ENCODE measurements around the gene DGKB. TPM values are rescaled to one million over a fixed set of nuclear protein-coding genes. Genes with fewer than 3 reads are reported as not detected.

DGKB gene
- total RNA-seq = 1 to 10 TPM in 2 of 4 donors, under 1 TPM in 2; 0.78 to 2.5 (median 1.5) TPM

- no peaks in the 10 kb centered on the region for H3K9me3 ChIP-seq
- DNase-seq (ENCODE audit: low spot score in 2 of 2) = no peak
- H3K4me1 ChIP-seq = peaks cover 0 to 16% (median 0%) of the 10 kb centered on the region in 4 donors
- 1 to 4% methylated on average over 16 of the region's 16 CpGs for WGBS, 2 donors
- no peaks in the 10 kb centered on the region for H3K27me3 ChIP-seq
- no peak for TF ChIP-seq POLR2A (IDR thresholded peaks at IDR 0.05)
- TF ChIP-seq, protein P1, sequence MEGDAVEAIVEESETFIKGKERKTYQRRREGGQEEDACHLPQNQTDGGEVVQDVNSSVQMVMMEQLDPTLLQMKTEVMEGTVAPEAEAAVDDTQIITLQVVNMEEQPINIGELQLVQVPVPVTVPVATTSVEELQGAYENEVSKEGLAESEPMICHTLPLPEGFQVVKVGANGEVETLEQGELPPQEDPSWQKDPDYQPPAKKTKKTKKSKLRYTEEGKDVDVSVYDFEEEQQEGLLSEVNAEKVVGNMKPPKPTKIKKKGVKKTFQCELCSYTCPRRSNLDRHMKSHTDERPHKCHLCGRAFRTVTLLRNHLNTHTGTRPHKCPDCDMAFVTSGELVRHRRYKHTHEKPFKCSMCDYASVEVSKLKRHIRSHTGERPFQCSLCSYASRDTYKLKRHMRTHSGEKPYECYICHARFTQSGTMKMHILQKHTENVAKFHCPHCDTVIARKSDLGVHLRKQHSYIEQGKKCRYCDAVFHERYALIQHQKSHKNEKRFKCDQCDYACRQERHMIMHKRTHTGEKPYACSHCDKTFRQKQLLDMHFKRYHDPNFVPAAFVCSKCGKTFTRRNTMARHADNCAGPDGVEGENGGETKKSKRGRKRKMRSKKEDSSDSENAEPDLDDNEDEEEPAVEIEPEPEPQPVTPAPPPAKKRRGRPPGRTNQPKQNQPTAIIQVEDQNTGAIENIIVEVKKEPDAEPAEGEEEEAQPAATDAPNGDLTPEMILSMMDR (IDR thresholded peaks at IDR 0.05) = no peak
- no peak for TF ChIP-seq EP300 (IDR thresholded peaks at IDR 0.05)
- H3K36me3 ChIP-seq = no peaks in the 10 kb centered on the region
- peak within 1 kb of the TSS; percentile 8 to 46 (median 30) for H3K4me3 ChIP-seq
- H3K27ac ChIP-seq = peak within 1 kb of the TSS in 1 of 4 donors; percentile 28
These were observed at the start of gene DGKB for GRCh38 chr7:14902589-14903067. Gene DGKB (minus strand): TSS chr7:14902751.

DNA sequence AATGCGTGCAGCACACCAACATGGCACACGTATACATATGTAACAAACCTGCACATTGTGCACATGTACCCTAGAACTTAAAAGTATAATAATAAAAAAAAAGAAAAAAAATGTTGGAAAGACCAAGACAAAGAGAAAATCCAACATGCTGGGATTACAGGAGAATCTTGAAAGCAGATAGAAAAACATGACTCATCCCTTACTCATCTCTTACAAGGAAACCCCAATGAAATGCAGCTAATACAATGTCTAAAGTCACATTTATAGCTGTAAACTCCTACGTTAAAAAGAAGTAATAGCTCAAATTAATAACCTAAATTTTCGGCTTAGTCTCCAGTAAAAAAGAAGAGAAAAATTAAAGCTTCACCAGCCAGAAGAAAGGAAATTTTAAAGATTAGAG lies 47.5 kb upstream of the DGKB start:
- no peaks in the 10 kb centered on the region for H3K9me3 ChIP-seq
- H3K27me3 ChIP-seq = no peaks in the 10 kb centered on the region
- no peak overlapping the region for H3K27ac ChIP-seq
- no peak for DNase-seq (ENCODE audit: low spot score in 2 of 2)
- TF ChIP-seq, protein P1 (IDR thresholded peaks at IDR 0.05) = no peak
- TF ChIP-seq POLR2A (IDR thresholded peaks at IDR 0.05) (no peak), EP300 (IDR thresholded peaks at IDR 0.05) (no peak)
- H3K36me3 ChIP-seq = no peaks in the 10 kb centered on the region
- H3K4me3 ChIP-seq = no peak overlapping the region
- H3K4me1 ChIP-seq = no peaks in the 10 kb centered on the region
- WGBS, 2 donors = 96% methylated on average over 4 of the region's 4 CpGs

DNA sequence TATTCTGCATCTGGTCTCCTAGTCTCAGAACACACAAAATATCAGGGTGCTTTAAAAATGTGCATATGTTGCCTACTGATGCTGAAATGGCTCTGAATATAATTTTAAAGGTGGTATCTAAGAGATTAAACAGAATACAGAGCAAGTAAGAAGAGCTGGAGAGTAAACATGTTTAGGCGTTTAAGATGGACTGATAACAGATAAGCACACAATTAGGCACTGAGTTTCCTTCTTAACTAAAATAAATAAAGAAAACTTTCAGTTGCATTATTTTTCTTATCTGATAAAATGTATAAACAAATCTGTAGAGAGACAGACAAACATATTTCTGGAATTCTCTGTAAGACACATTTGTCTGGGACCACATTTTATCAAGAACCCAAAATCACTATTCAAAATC lies 35.6 kb upstream of the DGKB start:
- 88 to 89% methylated on average over 1 of the region's 1 CpG for WGBS, 2 donors
- TF ChIP-seq POLR2A (IDR thresholded peaks at IDR 0.05) = no peak
- TF ChIP-seq, protein P1 (IDR thresholded peaks at IDR 0.05) = no peak
- DNase-seq (ENCODE audit: low spot score in 2 of 2) = no peak

DNA sequence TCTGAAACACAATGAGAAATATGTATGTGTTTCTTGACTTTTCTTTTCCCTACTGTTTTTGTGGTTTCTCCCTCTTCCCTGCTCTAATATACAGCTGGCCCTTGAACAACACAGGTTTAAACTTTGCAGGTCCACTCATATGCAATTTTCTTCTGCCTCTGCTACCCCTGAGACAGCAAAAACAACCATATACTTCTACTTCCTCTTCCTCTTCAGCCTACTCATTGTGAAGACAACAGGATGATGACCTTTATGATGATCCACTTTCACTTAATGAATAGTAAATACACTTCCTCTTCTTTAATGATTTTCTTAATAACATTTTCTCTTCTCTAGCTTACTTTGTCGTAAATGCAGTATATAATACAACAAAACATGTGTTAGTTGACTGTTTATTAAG lies 35.0 kb upstream of the DGKB start:
- TF ChIP-seq EP300 (IDR thresholded peaks at IDR 0.05) (no peak), POLR2A (IDR thresholded peaks at IDR 0.05) (no peak)
- TF ChIP-seq, protein P1 (IDR thresholded peaks at IDR 0.05) = no peak
- Histone ChIP-seq H3K9me3 (no peaks in the 10 kb centered on the region), H3K4me3 (no peak overlapping the region), H3K27me3 (no peaks in the 10 kb centered on the region), H3K4me1 (peaks cover 0 to 4% (median 0%) of the 10 kb centered on the region in 4 donors), H3K27ac (no peak overlapping the region), H3K36me3 (no peaks in the 10 kb centered on the region)
- WGBS, 2 donors = 81 to 87% methylated on average over 1 of the region's 1 CpG
- DNase-seq (ENCODE audit: low spot score in 2 of 2) = no peak

More for the DNA sequence above, 35.6 kb upstream of the DGKB start:
- H3K36me3 ChIP-seq = no peaks in the 10 kb centered on the region
- no peaks in the 10 kb centered on the region for H3K9me3 ChIP-seq
- no peak overlapping the region for H3K4me3 ChIP-seq
- no peaks in the 10 kb centered on the region for H3K27me3 ChIP-seq
- no peak overlapping the region for H3K27ac ChIP-seq
- H3K4me1 ChIP-seq = peaks cover 0 to 4% (median 0%) of the 10 kb centered on the region in 4 donors

- Histone ChIP-seq H3K27me3 (no peaks in the 10 kb centered on the region), H3K4me1 (peaks cover 0 to 4% (median 0%) of the 10 kb centered on the region in 4 donors), H3K27ac (no peak overlapping the region), H3K36me3 (no peaks in the 10 kb centered on the region), H3K9me3 (no peaks in the 10 kb centered on the region), H3K4me3 (no peak overlapping the region)
- no peak for DNase-seq (ENCODE audit: low spot score in 2 of 2)
- 19 to 26% methylated on average over 5 of the region's 5 CpGs for WGBS, 2 donors
- TF ChIP-seq EP300 (IDR thresholded peaks at IDR 0.05) (no peak), POLR2A (IDR thresholded peaks at IDR 0.05) (no peak)
- TF ChIP-seq, protein P1 (IDR thresholded peaks at IDR 0.05) = no peak
These were observed 34.0 kb upstream of the DGKB start for GRCh38 chr7:14936554-14936953.
